ENCODE data around the gene CDK5RAP2. TPM values are rescaled to one million over a fixed set of nuclear protein-coding genes. Genes with fewer than 3 reads are reported as not detected.

The CDK5RAP2 gene
- total RNA-seq, 1 donor from 2014 or later, result 54.5 TPM

GRCh38 chr9:120609636-120610035 is 29.7 kb upstream of the CDK5RAP2 start:
- Histone ChIP-seq H3K9me3 (no peaks in the 10 kb centered on the region), H3K36me3 (peaks cover 0 to 20% of the 10 kb centered on the region in 2 donors), H3K27me3 (no peaks in the 10 kb centered on the region), H3K4me1 (no peaks in the 10 kb centered on the region), H3K27ac (no peak overlapping the region), H3K4me3 (no peak overlapping the region)
- intact Hi-C loops (cut with DNase I), result no loop called here
- DNase-seq (ENCODE audit: extremely low spot score in 2 of 2), result no peak
- TF ChIP-seq POLR2A (IDR thresholded peaks at IDR 0.05), result no peak
- TF ChIP-seq CTCF (IDR thresholded peaks at IDR 0.05), result no peak
- TF ChIP-seq POLR2AphosphoS5 (IDR thresholded peaks at IDR 0.05; ENCODE audit: insufficient read depth in 1 of 2, low read depth in 1 of 2), result no peak

DNA sequence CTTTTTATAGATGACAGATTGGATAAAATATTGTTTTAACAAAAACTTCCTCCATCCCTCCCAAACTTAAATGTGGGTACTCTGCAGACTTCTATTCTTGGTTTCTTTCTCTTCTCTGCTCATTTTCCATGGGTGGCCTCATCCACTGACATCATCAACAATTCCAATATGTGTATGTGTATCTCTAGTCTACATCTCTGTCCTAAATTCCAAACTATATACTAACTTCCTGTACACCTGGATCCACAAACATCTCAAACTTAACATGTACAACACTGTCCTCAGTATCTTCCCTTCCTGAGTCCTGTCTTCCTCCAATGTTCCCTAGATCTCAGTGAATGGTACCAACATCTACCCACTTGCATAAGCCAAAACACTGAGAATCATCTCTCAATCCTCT is 28.5 kb upstream of the CDK5RAP2 start:
- no peak for TF ChIP-seq CTCF (IDR thresholded peaks at IDR 0.05)
- no peak for TF ChIP-seq POLR2AphosphoS5 (IDR thresholded peaks at IDR 0.05; ENCODE audit: insufficient read depth in 1 of 2, low read depth in 1 of 2)
- Histone ChIP-seq H3K36me3 (peaks cover 0 to 22% of the 10 kb centered on the region in 2 donors), H3K27me3 (no peaks in the 10 kb centered on the region), H3K27ac (no peak overlapping the region), H3K4me1 (no peaks in the 10 kb centered on the region), H3K4me3 (no peak overlapping the region), H3K9me3 (no peaks in the 10 kb centered on the region)
- intact Hi-C loops (cut with DNase I), result no loop called here
- no peak for DNase-seq (ENCODE audit: extremely low spot score in 2 of 2)

DNA sequence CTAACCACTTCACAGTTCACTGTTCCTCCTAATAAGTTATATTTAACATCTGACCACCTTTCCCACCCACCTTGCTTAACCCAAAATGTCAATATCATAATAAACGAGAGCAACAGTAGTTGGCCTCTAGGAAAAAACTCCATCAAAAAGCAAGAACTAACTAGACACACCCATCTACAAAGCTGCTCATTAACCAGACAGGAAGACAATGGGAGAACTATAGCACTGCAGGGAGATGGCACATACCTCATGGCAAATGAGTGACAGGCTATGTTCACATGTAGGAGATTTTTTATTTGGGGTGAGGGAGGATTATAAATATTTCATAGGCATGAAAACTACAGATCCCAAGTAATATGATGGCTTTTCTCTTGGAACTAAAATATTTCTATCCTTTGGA is 23.6 kb upstream of the CDK5RAP2 start:
- intact Hi-C loops (cut with DNase I), result no loop called here
- TF ChIP-seq POLR2AphosphoS5 (IDR thresholded peaks at IDR 0.05; ENCODE audit: insufficient read depth in 1 of 2, low read depth in 1 of 2), result no peak
- no peak for TF ChIP-seq CTCF (IDR thresholded peaks at IDR 0.05)
- TF ChIP-seq POLR2A (IDR thresholded peaks at IDR 0.05), result no peak
- no peak for DNase-seq (ENCODE audit: extremely low spot score in 2 of 2)

GRCh38 chr9:120603010-120603409 is 23.0 kb upstream of the CDK5RAP2 start:
- intact Hi-C loops (cut with DNase I), result no loop called here
- no peak for DNase-seq (ENCODE audit: extremely low spot score in 2 of 2)
- TF ChIP-seq POLR2AphosphoS5 (IDR thresholded peaks at IDR 0.05; ENCODE audit: insufficient read depth in 1 of 2, low read depth in 1 of 2), result no peak
- TF ChIP-seq CTCF (IDR thresholded peaks at IDR 0.05), result no peak
- TF ChIP-seq POLR2A (IDR thresholded peaks at IDR 0.05), result no peak
- Histone ChIP-seq H3K36me3 (peaks cover 0 to 22% of the 10 kb centered on the region in 2 donors), H3K4me3 (no peak overlapping the region), H3K9me3 (no peaks in the 10 kb centered on the region), H3K4me1 (no peaks in the 10 kb centered on the region), H3K27me3 (no peaks in the 10 kb centered on the region), H3K27ac (no peak overlapping the region)

More for the DNA sequence above, 23.6 kb upstream of the CDK5RAP2 start:
- peaks cover 0 to 22% of the 10 kb centered on the region in 2 donors for H3K36me3 ChIP-seq
- no peaks in the 10 kb centered on the region for H3K9me3 ChIP-seq
- H3K27me3 ChIP-seq, result no peaks in the 10 kb centered on the region
- no peaks in the 10 kb centered on the region for H3K4me1 ChIP-seq
- no peak overlapping the region for H3K27ac ChIP-seq
- H3K4me3 ChIP-seq, result no peak overlapping the region

DNA sequence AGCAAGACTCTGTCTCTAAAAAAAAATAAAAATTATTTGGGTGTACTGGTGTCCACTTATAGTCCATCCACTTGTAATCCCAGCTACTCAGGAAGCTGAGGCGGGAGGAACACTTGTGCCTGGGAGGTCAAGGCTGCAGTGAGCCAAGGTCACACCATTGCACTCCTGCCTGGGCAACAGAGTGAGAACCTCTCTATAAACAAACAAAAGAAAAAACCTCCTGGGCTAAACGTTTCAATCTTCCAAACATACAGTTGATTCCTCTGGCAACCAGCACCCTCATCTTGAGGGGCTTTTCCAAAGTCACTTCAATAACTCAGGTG is 13.9 kb upstream of the CDK5RAP2 start:
- TF ChIP-seq POLR2AphosphoS5 (IDR thresholded peaks at IDR 0.05; ENCODE audit: insufficient read depth in 1 of 2, low read depth in 1 of 2) (no peak), POLR2A (IDR thresholded peaks at IDR 0.05) (no peak), CTCF (IDR thresholded peaks at IDR 0.05) (no peak)
- H3K27ac ChIP-seq, result no peak overlapping the region
- H3K27me3 ChIP-seq, result no peaks in the 10 kb centered on the region
- H3K4me1 ChIP-seq, result no peaks in the 10 kb centered on the region
- H3K4me3 ChIP-seq, result no peak overlapping the region
- no peaks in the 10 kb centered on the region for H3K36me3 ChIP-seq
- intact Hi-C loops (cut with DNase I), result no loop called here
- no peaks in the 10 kb centered on the region for H3K9me3 ChIP-seq
- no peak for DNase-seq (ENCODE audit: extremely low spot score in 2 of 2)

All from vagina (tissue), 2 donors.